Stimulated activated CD4-positive, alpha-beta T cell treated with anti-CD3 and anti-CD28 coated beads, Interleukin-12 subunit alpha, Interleukin-12 subunit beta, amount 100 ng/mL, for 48 hours (primary cell): ENCODE measurements around the gene SLC17A4.

Experiments used
- DNase-seq, 3 donors: peaks; one replicate each; pipeline ENCODE4 v3.0.0-alpha.2; 2020; ENCODE audit warnings: low read depth in 2 of 3, low spot score in 1 of 3

The SLC17A4 gene

DNA sequence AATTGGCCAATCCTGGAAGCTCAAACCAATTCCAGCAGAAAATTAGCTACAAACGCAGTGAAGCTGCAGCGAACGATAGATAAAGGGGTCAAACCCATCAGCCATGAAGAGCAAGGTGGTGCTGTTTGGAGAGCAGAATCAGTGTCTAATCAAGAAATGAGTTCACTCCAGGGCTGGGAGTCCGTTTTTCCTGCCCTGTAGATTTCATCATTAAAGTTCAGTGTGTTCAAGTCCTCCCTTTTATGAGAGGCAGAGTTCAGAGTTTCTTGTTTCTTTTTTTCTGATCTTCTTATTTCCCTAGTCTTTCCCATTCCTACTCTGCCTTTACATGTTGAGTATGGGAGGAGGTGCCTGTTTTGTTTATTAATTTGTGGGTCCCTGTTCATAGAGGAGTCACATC, 46.9 kb downstream of the SLC17A4 start:
- DNase-seq, result no peak

DNA sequence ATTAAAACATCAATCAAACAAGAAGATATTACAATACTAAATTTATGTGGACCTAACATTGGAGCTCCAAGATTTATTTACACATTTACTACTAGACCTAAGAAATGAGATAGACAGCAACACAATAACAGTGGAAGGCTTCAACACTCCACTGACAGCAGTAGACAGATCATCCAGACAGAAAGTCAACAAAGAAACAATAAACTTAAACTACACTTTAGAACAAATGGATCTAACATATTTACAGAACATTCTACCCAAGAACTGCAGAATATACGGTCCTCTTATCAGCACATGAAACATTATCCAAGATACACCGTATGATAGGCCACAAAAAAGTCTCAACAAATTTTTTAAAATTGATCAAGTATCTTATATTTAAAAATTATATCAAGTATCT, 50.3 kb downstream of the SLC17A4 start:
- DNase-seq, result no peak

DNA sequence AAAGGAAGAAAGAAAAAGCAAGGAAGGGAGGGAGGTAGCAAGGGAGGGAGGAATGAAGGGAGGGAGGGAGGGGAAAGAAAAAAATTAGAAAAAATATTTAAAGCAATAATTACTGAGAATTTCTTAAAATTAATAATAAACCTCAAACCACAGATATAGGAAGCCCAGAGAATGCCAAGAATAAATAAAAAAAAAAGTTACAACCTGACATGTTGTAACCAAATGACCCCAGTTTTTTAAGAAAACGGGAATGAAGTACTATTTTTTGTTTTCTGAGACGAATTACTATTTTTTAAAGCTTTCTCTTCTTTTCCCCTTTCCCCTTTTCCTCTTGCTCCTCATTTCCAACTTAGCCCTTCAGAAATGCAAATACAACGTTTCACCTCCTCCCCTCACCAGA, 60.7 kb downstream of the SLC17A4 start:
- no peak for DNase-seq

DNA sequence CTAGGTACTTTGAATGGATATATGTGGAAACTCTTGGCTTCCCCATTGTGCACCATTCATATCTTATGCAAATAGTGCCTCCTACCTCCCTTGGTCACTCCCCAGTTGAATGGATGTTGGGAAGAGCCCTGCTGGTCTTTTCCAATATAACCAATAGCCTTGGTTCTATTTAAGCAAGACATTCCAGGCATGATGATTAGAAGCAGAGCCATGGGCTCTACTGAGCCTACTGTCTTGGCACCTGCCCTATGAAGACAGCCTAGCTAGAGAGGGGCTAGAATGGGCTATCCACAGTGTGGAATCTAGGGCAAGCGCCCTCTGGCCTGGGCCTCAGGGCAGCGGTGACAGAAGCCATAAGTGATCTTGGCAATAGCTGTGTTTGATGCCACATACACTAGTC, 61.7 kb downstream of the SLC17A4 start:
- no peak for DNase-seq

DNA sequence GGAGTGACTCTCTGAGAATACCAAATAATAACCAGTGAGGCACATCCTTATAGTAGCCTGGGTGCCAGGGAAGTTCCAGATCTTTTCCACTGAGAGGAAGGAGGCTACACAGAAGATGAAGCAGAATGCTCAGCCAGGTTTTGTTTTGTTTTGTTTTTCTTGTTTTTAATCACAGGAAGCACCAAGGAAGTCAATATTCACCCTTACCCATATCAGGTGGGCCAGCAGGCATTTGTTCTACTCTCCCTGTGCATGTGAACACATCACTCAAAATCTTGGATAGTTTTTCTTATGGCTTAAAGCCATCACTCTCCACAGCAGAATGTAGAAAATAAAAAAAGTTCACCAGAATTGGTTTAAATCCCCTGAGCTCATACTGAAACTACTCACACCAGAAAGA, 66.8 kb downstream of the SLC17A4 start:
- no peak for DNase-seq

DNA sequence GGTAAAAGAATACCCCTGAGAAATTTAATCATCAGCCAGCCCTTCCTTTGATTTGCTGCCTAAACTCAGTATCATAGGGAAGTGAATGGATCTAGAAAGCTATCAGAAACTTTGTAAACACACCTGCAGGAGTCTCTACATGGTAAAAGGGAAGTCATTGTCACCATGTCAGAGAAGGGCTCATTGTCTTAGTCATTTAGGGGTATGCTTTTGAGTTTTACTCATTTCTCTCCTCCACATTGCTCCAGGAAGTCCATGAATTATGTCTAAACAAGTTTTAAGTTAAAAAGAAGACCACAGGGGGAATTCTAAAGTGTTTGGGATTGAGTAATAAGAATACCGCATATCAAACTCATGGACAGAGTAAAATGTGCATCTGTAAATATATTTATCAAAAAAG, 74.8 kb downstream of the SLC17A4 start:
- DNase-seq, result no peak

DNA sequence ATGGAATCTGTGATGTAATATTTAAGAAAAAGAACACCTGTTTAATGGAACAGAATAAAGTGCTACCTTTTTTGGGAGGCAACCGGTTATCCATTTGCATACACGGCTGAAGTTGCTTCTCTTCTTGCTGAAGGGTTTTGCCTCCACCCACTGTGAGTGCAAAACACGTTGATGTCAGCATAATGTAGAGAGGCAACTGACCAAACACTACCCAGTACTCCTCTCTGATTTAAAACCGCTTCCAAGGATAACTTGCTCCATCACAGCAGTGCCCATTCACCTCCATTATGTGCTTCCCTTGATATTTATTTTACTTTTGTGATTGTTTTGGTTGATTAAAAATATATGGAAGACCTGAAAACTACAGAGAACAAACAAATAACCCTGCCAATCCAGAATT, 75.9 kb downstream of the SLC17A4 start:
- DNase-seq, result no peak
